ENCODE data around the gene SP110. TPM values are rescaled to one million over a fixed set of nuclear protein-coding genes. Genes with fewer than 3 reads are reported as not detected.

The SP110 gene
- total RNA-seq, 1 donor from 2014 or later, result 46.9 TPM

DNA sequence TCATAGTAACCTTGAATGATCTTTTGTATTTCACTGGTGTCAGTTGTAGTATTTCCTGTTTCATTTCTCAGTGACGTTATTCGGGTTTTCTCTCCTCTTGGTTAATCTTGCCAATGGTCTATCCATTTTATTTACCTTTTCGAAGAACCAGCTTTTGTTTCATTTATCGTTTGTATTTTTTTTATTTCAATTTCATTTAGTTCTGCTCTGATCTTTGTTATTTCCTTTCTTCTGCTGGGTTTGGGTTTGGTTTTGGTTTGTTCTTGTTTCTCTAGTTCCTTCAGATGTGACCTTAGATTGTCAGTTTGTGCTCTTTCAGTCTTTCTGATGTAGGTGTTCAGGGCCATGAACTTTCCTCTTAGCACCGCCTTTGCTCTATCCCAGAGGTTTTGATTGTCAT is 42.5 kb upstream of the SP110 start:
- intact Hi-C loops (cut with DNase I), result no loop called here
- no peaks in the 10 kb centered on the region for H3K27me3 ChIP-seq
- DNase-seq, result no peak
- TF ChIP-seq, protein P1, sequence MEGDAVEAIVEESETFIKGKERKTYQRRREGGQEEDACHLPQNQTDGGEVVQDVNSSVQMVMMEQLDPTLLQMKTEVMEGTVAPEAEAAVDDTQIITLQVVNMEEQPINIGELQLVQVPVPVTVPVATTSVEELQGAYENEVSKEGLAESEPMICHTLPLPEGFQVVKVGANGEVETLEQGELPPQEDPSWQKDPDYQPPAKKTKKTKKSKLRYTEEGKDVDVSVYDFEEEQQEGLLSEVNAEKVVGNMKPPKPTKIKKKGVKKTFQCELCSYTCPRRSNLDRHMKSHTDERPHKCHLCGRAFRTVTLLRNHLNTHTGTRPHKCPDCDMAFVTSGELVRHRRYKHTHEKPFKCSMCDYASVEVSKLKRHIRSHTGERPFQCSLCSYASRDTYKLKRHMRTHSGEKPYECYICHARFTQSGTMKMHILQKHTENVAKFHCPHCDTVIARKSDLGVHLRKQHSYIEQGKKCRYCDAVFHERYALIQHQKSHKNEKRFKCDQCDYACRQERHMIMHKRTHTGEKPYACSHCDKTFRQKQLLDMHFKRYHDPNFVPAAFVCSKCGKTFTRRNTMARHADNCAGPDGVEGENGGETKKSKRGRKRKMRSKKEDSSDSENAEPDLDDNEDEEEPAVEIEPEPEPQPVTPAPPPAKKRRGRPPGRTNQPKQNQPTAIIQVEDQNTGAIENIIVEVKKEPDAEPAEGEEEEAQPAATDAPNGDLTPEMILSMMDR (IDR thresholded peaks at IDR 0.05), result no peak
- H3K27ac ChIP-seq, result no peak overlapping the region
- H3K4me3 ChIP-seq, result no peak overlapping the region
- H3K9me3 ChIP-seq, result no peaks in the 10 kb centered on the region
- no peaks in the 10 kb centered on the region for H3K4me1 ChIP-seq
- ATAC-seq, result no peak
- H3K36me3 ChIP-seq, result no peaks in the 10 kb centered on the region

DNA sequence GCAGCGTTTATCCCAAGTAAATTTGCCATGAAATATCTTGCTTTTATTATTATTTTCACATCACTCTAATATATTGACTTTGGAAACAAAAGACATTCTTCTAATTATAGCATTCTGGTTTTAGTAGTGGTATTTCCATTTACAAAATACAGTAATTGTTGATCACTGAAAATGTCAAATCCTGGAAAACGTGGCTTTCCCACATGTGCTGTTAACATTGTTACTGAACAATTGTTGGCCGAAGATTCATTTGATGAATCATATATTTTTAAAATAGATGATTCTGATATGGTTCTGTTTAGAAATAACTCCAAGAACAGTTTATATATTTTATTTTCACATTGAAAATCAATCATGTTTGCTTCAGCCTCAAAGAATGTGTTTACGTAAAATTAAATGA is 38.7 kb upstream of the SP110 start:
- intact Hi-C loops (cut with DNase I), result no loop called here
- TF ChIP-seq, protein P1 (IDR thresholded peaks at IDR 0.05), result no peak
- no peak overlapping the region for H3K4me3 ChIP-seq
- no peaks in the 10 kb centered on the region for H3K27me3 ChIP-seq
- DNase-seq (no peak), ATAC-seq (no peak)
- H3K9me3 ChIP-seq, result no peaks in the 10 kb centered on the region
- H3K4me1 ChIP-seq, result no peaks in the 10 kb centered on the region
- no peak overlapping the region for H3K27ac ChIP-seq
- no peaks in the 10 kb centered on the region for H3K36me3 ChIP-seq

DNA sequence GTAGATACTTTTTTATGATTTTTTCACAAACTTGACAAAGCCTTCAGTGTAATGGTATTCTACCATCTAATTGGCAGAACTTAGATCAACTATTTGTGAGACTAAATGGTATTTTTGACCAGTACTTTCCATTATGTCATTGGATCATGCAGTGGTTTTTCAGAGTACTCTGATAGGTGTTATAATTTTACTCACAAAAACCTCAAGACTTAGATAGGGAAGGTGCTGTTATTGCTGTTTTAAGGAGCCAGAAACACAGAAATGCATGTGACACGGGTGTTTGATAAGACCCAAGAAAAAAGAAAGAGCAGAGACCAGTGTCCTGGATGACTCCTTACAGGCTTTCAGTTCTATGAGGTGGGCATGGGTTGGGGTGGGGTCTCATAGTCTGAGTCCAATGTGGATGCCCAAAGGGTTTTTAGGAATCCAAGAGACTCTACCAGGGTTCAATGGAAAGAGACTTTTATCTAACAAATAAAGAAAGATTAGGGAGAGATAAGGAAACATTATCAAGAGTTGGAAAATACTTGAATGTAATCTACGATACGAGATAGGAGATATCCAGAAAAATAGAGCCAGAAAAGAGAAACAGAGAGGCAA is 37.0 kb upstream of the SP110 start:
- no peak overlapping the region for H3K4me3 ChIP-seq

DNA sequence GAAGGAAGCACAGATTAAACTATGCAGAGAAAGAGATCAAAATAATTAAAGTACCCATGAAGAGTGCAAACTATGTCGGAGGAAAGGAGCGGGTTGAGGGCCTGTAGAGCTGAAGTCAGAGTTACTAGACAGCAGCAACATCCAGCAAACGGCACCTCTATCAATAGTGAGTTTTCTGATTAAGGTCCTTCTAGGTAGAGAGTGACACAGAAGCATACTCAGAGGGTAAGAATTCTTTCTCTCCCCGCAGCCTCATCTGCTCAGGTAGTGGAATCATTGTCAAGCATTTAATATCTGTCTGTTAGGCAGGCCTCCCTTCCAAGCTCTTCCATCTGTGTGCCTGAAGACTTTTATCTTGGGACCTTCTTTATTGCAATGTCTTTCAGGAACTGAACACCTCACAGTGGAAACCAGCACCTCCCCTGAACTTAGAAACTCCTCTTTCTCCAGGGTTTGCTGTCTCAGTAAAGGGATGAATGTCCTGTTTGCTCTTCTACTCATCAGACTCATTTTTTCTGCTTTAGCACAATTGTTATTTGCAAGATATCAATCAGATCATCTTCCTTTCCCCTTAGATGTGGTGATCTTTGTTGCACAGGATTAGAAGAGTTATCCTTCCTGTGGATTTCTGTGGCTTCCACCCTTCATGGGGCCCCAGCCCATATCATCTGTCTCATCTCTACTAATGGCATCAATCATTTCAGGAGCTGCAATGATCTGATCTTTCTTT is 34.5 kb upstream of the SP110 start:
- intact Hi-C loops (cut with DNase I), result no loop called here
- TF ChIP-seq, protein P1 (IDR thresholded peaks at IDR 0.05), result no peak
- Histone ChIP-seq H3K9me3 (no peaks in the 10 kb centered on the region), H3K27ac (no peak overlapping the region), H3K27me3 (no peaks in the 10 kb centered on the region), H3K4me3 (no peak overlapping the region), H3K36me3 (no peaks in the 10 kb centered on the region), H3K4me1 (no peaks in the 10 kb centered on the region)
- ATAC-seq (no peak), DNase-seq (no peak)

More for the DNA sequence above, 37.0 kb upstream of the SP110 start:
- no peaks in the 10 kb centered on the region for H3K36me3 ChIP-seq
- ATAC-seq, result no peak
- TF ChIP-seq, protein P1 (IDR thresholded peaks at IDR 0.05), result no peak
- H3K27me3 ChIP-seq, result no peaks in the 10 kb centered on the region
- H3K27ac ChIP-seq, result no peak overlapping the region
- H3K4me1 ChIP-seq, result no peaks in the 10 kb centered on the region
- no peak for DNase-seq
- intact Hi-C loops (cut with DNase I), result no loop called here
- H3K9me3 ChIP-seq, result no peaks in the 10 kb centered on the region

DNA sequence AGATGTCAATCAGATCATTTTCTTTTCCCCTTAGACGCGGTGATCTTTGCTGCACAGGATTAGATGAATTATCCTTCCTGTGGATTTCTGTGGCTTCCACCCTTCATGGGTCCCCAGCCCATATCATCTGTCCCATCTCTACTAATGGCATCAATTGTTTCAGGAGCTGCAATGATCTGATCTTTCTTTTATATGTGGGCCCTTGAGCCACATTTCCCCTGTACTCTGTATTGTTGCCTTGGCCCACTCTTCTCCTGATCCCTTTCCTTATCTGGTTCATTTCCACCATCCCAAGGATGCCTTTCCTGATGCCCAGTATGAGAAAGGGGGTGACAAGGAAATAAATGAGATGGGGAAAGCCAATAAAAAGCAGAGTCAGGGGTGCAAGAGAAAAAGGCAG is 30.4 kb upstream of the SP110 start:
- H3K27ac ChIP-seq, result no peak overlapping the region
- intact Hi-C loops (cut with DNase I), result no loop called here

More for the DNA sequence above, 30.4 kb upstream of the SP110 start:
- no peaks in the 10 kb centered on the region for H3K4me1 ChIP-seq
- TF ChIP-seq, protein P1 (IDR thresholded peaks at IDR 0.05), result no peak
- ATAC-seq (no peak), DNase-seq (no peak)
- no peaks in the 10 kb centered on the region for H3K36me3 ChIP-seq
- H3K9me3 ChIP-seq, result no peaks in the 10 kb centered on the region
- H3K27me3 ChIP-seq, result no peaks in the 10 kb centered on the region
- H3K4me3 ChIP-seq, result no peak overlapping the region

Measured in upper lobe of right lung (tissue), 1 donor.